ENCODE data around the gene MAP2K3.
"Not testable (repeated sequence)": the region's sequence is repeated elsewhere in the genome, so short reads cannot be mapped to it uniquely, and the experiment has no call there.

Gene MAP2K3

GRCh38 chr17:21348081-21348925 lies 63.8 kb downstream of the MAP2K3 start:
- not testable (repeated sequence) for H3K4me1 ChIP-seq (ENCODE audit: control insufficient read depth, insufficient read depth, low read length); H3K4me3 ChIP-seq (ENCODE audit: low read length); H3K36me3 ChIP-seq (ENCODE audit: control insufficient read depth, insufficient read depth, low read length); DNase-seq (ENCODE audit: low read depth, low spot score); H3K9me3 ChIP-seq (ENCODE audit: control insufficient read depth, insufficient read depth, low read length); H3K27ac ChIP-seq (ENCODE audit: low read length); H3K27me3 ChIP-seq (ENCODE audit: control insufficient read depth, insufficient read depth, low read length)
- no CpG with 5 or more reads among the region's 14 CpGs for WGBS (ENCODE audit: insufficient coverage, insufficient read length)

- H3K4me3 ChIP-seq (ENCODE audit: low read length); H3K9me3 ChIP-seq (ENCODE audit: control insufficient read depth, insufficient read depth, low read length); H3K27me3 ChIP-seq (ENCODE audit: control insufficient read depth, insufficient read depth, low read length); H3K36me3 ChIP-seq (ENCODE audit: control insufficient read depth, insufficient read depth, low read length); H3K4me1 ChIP-seq (ENCODE audit: control insufficient read depth, insufficient read depth, low read length); DNase-seq (ENCODE audit: low read depth, low spot score); H3K27ac ChIP-seq (ENCODE audit: low read length): not testable (repeated sequence)
- WGBS (ENCODE audit: insufficient coverage, insufficient read length): no CpG with 5 or more reads among the region's 7 CpGs
These were observed 64.4 kb downstream of the MAP2K3 start for GRCh38 chr17:21348926-21349261.

- H3K36me3 ChIP-seq (ENCODE audit: control insufficient read depth, insufficient read depth, low read length); H3K9me3 ChIP-seq (ENCODE audit: control insufficient read depth, insufficient read depth, low read length); H3K27me3 ChIP-seq (ENCODE audit: control insufficient read depth, insufficient read depth, low read length); H3K4me1 ChIP-seq (ENCODE audit: control insufficient read depth, insufficient read depth, low read length); DNase-seq (ENCODE audit: low read depth, low spot score); H3K27ac ChIP-seq (ENCODE audit: low read length); H3K4me3 ChIP-seq (ENCODE audit: low read length): not testable (repeated sequence)
- no CpG with 5 or more reads among the region's 6 CpGs for WGBS (ENCODE audit: insufficient coverage, insufficient read length)
These were observed 65.0 kb downstream of the MAP2K3 start for GRCh38 chr17:21349358-21350050.

GRCh38 chr17:21350495-21350894 lies 66.0 kb downstream of the MAP2K3 start:
- WGBS (ENCODE audit: insufficient coverage, insufficient read length): no CpG with 5 or more reads among the region's 19 CpGs
- DNase-seq (ENCODE audit: low read depth, low spot score); H3K4me1 ChIP-seq (ENCODE audit: control insufficient read depth, insufficient read depth, low read length); H3K27me3 ChIP-seq (ENCODE audit: control insufficient read depth, insufficient read depth, low read length); H3K4me3 ChIP-seq (ENCODE audit: low read length); H3K36me3 ChIP-seq (ENCODE audit: control insufficient read depth, insufficient read depth, low read length); H3K27ac ChIP-seq (ENCODE audit: low read length); H3K9me3 ChIP-seq (ENCODE audit: control insufficient read depth, insufficient read depth, low read length): not testable (repeated sequence)

- Histone ChIP-seq H3K9me3 (ENCODE audit: control insufficient read depth, insufficient read depth, low read length) (no peaks in the 10 kb centered on the region), H3K36me3 (ENCODE audit: control insufficient read depth, insufficient read depth, low read length) (no peaks in the 10 kb centered on the region), H3K27me3 (ENCODE audit: control insufficient read depth, insufficient read depth, low read length) (no peaks in the 10 kb centered on the region), H3K27ac (ENCODE audit: low read length) (no peak overlapping the region), H3K4me3 (ENCODE audit: low read length) (no peak overlapping the region), H3K4me1 (ENCODE audit: control insufficient read depth, insufficient read depth, low read length) (no peaks in the 10 kb centered on the region; the same call in 1 of the 2 replicates)
- no CpG with 5 or more reads among the region's 3 CpGs for WGBS (ENCODE audit: insufficient coverage, insufficient read length)
- no peak for DNase-seq (ENCODE audit: low read depth, low spot score)
These were observed 67.0 kb downstream of the MAP2K3 start for GRCh38 chr17:21351366-21352065.

GRCh38 chr17:21352221-21352980 lies 67.9 kb downstream of the MAP2K3 start:
- no peaks in the 10 kb centered on the region for H3K27me3 ChIP-seq (ENCODE audit: control insufficient read depth, insufficient read depth, low read length)
- no peak overlapping the region for H3K4me3 ChIP-seq (ENCODE audit: low read length)
- H3K9me3 ChIP-seq (ENCODE audit: control insufficient read depth, insufficient read depth, low read length): no peaks in the 10 kb centered on the region
- H3K36me3 ChIP-seq (ENCODE audit: control insufficient read depth, insufficient read depth, low read length): no peaks in the 10 kb centered on the region
- no CpG with 5 or more reads among the region's 23 CpGs for WGBS (ENCODE audit: insufficient coverage, insufficient read length)
- no peak overlapping the region for H3K27ac ChIP-seq (ENCODE audit: low read length)
- H3K4me1 ChIP-seq (ENCODE audit: control insufficient read depth, insufficient read depth, low read length): no peaks in the 10 kb centered on the region; the same call in 1 of the 2 replicates
- DNase-seq (ENCODE audit: low read depth, low spot score): no peak

- no peak for DNase-seq (ENCODE audit: low read depth, low spot score)
- Histone ChIP-seq H3K9me3 (ENCODE audit: control insufficient read depth, insufficient read depth, low read length) (no peaks in the 10 kb centered on the region), H3K4me1 (ENCODE audit: control insufficient read depth, insufficient read depth, low read length) (no peaks in the 10 kb centered on the region; the same call in 1 of the 2 replicates), H3K4me3 (ENCODE audit: low read length) (no peak overlapping the region), H3K36me3 (ENCODE audit: control insufficient read depth, insufficient read depth, low read length) (no peaks in the 10 kb centered on the region), H3K27me3 (ENCODE audit: control insufficient read depth, insufficient read depth, low read length) (no peaks in the 10 kb centered on the region), H3K27ac (ENCODE audit: low read length) (no peak overlapping the region)
- no CpG with 5 or more reads among the region's 8 CpGs for WGBS (ENCODE audit: insufficient coverage, insufficient read length)
These were observed 68.4 kb downstream of the MAP2K3 start for GRCh38 chr17:21352981-21353265.

- Histone ChIP-seq H3K4me3 (ENCODE audit: low read length) (no peak overlapping the region), H3K27me3 (ENCODE audit: control insufficient read depth, insufficient read depth, low read length) (no peaks in the 10 kb centered on the region), H3K27ac (ENCODE audit: low read length) (no peak overlapping the region), H3K4me1 (ENCODE audit: control insufficient read depth, insufficient read depth, low read length) (no peaks in the 10 kb centered on the region; the same call in 1 of the 2 replicates), H3K9me3 (ENCODE audit: control insufficient read depth, insufficient read depth, low read length) (no peaks in the 10 kb centered on the region), H3K36me3 (ENCODE audit: control insufficient read depth, insufficient read depth, low read length) (no peaks in the 10 kb centered on the region)
- WGBS (ENCODE audit: insufficient coverage, insufficient read length): no CpG with 5 or more reads among the region's 13 CpGs
- DNase-seq (ENCODE audit: low read depth, low spot score): no peak
These were observed 69.0 kb downstream of the MAP2K3 start for GRCh38 chr17:21353326-21354010.

GRCh38 chr17:21354796-21355385 lies 70.4 kb downstream of the MAP2K3 start:
- peaks cover 2% of the 10 kb centered on the region for H3K4me1 ChIP-seq (ENCODE audit: control insufficient read depth, insufficient read depth, low read length)
- H3K4me3 ChIP-seq (ENCODE audit: low read length): no peak overlapping the region
- WGBS (ENCODE audit: insufficient coverage, insufficient read length): no CpG with 5 or more reads among the region's 13 CpGs
- H3K27me3 ChIP-seq (ENCODE audit: control insufficient read depth, insufficient read depth, low read length): no peaks in the 10 kb centered on the region
- H3K9me3 ChIP-seq (ENCODE audit: control insufficient read depth, insufficient read depth, low read length): no peaks in the 10 kb centered on the region
- H3K36me3 ChIP-seq (ENCODE audit: control insufficient read depth, insufficient read depth, low read length): no peaks in the 10 kb centered on the region
- DNase-seq (ENCODE audit: low read depth, low spot score): no peak
- no peak overlapping the region for H3K27ac ChIP-seq (ENCODE audit: low read length)
